Neural progenitor cell (in vitro differentiated cells): ENCODE results near the gene CENPO. TPM values are rescaled to one million over a fixed set of nuclear protein-coding genes. Genes with fewer than 3 reads are reported as not detected.

Experiments
- DNase-seq: peaks from one replicate; pipeline ENCODE4 v3.0.0-alpha.2; 2016; ENCODE audit warnings: low spot score
- H2AFZ ChIP-seq: fragments of 200-600 bp; sonication (generic); replicated peaks from 2 replicates; pipeline ENCODE4 v1.6.1; 2016; ENCODE audit warnings: antibody characterized with exemption
- H3F3A ChIP-seq: fragments of 200-600 bp; sonication (generic); 2 replicates; pipeline ENCODE4 v1.6.1; 2016; ENCODE audit warnings: antibody characterized with exemption, low read depth
- H3K27ac ChIP-seq: fragments of 200-600 bp; sonication (generic); 2 replicates; pipeline ENCODE4 v1.5.1; 2016; ENCODE audit warnings: mild to moderate bottlenecking
- H3K27me3 ChIP-seq: fragments of 200-600 bp; sonication (generic); 2 replicates; pipeline ENCODE4 v1.6.1; 2016; ENCODE audit warnings: mild to moderate bottlenecking, moderate library complexity
- H3K36me3 ChIP-seq: fragments of 200-600 bp; sonication (generic); 2 replicates; pipeline ENCODE4 v1.5.1; 2016
- H3K4me1 ChIP-seq: fragments of 200-600 bp; sonication (generic); 2 replicates; pipeline ENCODE4 v1.6.1; 2016; ENCODE audit warnings: mixed run types
- H3K4me2 ChIP-seq: fragments of 200-600 bp; sonication (generic); 2 replicates; pipeline ENCODE4 v1.6.1; 2016
- H3K4me3 ChIP-seq: fragments of 200-600 bp; sonication (generic); 2 replicates; pipeline ENCODE4 v1.5.1; 2016
- H3K79me2 ChIP-seq: fragments of 200-600 bp; sonication (generic); 2 replicates; pipeline ENCODE4 v1.6.1; 2016; ENCODE audit warnings: low read depth
- H3K9ac ChIP-seq: fragments of 200-600 bp; sonication (generic); 2 replicates; pipeline ENCODE4 v1.6.1; 2016
- H3K9me3 ChIP-seq: fragments of 200-600 bp; sonication (generic); 2 replicates; pipeline ENCODE4 v1.5.1; 2016; ENCODE audit warnings: low read depth
- H4K20me1 ChIP-seq: fragments of 200-600 bp; sonication (generic); 2 replicates; pipeline ENCODE4 v1.6.1; 2016; ENCODE audit warnings: low read depth
- H3K27ac Mint-ChIP-seq: 3 replicates; pipeline ENCODE4 v1.8.0; 2021; ENCODE audit warnings: mixed read lengths
- H3K27me3 Mint-ChIP-seq: 2 replicates; pipeline ENCODE4 v1.8.0; 2022; ENCODE audit warnings: low read depth, mild to moderate bottlenecking, inconsistent platforms, moderate library complexity, mixed read lengths; ENCODE audit not compliant: insufficient read depth
- H3K36me3 Mint-ChIP-seq: 3 replicates; pipeline ENCODE4 v1.8.0; 2021; ENCODE audit warnings: mixed read lengths
- H3K4me1 Mint-ChIP-seq: 3 replicates; pipeline ENCODE4 v1.8.0; 2021; ENCODE audit warnings: mixed read lengths
- H3K4me3 Mint-ChIP-seq: 3 replicates; pipeline ENCODE4 v1.8.0; 2021; ENCODE audit warnings: mild to moderate bottlenecking, moderate library complexity, mixed read lengths
- H3K9me3 Mint-ChIP-seq: 3 replicates; pipeline ENCODE4 v1.8.0; 2020; ENCODE audit warnings: mixed read lengths
- CTCF ChIP-seq: fragments of 200-600 bp; sonication (generic); IDR thresholded peaks from 2 replicates; pipeline ENCODE4 v1.5.1; 2017; ENCODE audit warnings: antibody characterized with exemption, mild to moderate bottlenecking
- EZH2 ChIP-seq: fragments of 200-600 bp; sonication (generic); IDR thresholded peaks from 2 replicates; pipeline ENCODE4 v1.6.1; 2017; ENCODE audit warnings: antibody characterized with exemption, mild to moderate bottlenecking, moderate library complexity
- EZH2phosphoT487 ChIP-seq: fragments of 200-600 bp; sonication (generic); IDR thresholded peaks from 2 replicates; pipeline ENCODE4 v1.6.1; 2017; ENCODE audit warnings: antibody characterized with exemption
- total RNA-seq: library from RNA; depleted of rRNA; stranded (reverse); fragments of >200 nt; gene quantifications from 2 replicates; pipeline ENCODE4 v1.2.3, GENCODE V29; 2015; ENCODE audit warnings: low replicate concordance

The CENPO gene
- total RNA-seq, 1 donor from 2014 or later: 50.6 TPM

DNA sequence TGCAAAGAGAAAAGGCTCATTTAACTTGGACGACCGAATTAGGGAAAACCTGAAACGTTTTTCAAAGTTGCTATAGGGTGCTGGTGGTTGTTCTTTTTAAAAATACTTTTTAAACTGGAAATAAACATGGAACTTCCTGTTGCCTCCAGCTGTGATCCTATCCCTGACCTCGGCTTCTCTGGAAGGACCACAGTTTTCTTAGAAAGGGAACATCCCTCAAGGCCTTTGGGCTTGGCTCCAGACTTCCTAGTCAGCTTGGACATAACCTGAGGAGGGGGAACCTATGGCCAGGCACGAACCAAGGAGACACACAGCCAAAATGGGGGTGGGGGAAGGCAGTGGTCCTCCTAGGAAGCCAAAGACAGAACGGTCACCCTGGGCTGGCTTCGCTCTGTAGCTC, 57.7 kb downstream of the CENPO start:
- Mint-ChIP-seq H3K27ac (no peak overlapping the region), H3K9me3 (peaks cover 12% of the 10 kb centered on the region), H3K36me3 (peaks cover 24% of the 10 kb centered on the region), H3K4me3 (no peak overlapping the region), H3K27me3 (peaks cover 12% of the 10 kb centered on the region), H3K4me1 (peaks cover 7% of the 10 kb centered on the region)
- Histone ChIP-seq H3K36me3 (no peaks in the 10 kb centered on the region), H4K20me1 (no peaks in the 10 kb centered on the region), H2AFZ (no peak overlapping the region), H3K27me3 (no peaks in the 10 kb centered on the region), H3K79me2 (no peaks in the 10 kb centered on the region), H3K27ac (no peak overlapping the region), H3K9ac (no peak overlapping the region), H3K4me3 (no peak overlapping the region), H3F3A (no peaks in the 10 kb centered on the region), H3K4me1 (peaks cover 10% of the 10 kb centered on the region), H3K4me2 (no peak overlapping the region), H3K9me3 (no peaks in the 10 kb centered on the region)
- DNase-seq: no peak
- TF ChIP-seq EZH2 (no peak), CTCF (no peak), EZH2phosphoT487 (no peak)

- H3K27me3 Mint-ChIP-seq: peaks cover 8% of the 10 kb centered on the region
- no peaks in the 10 kb centered on the region for H3K9me3 ChIP-seq
Measured at GRCh38 chr2:24852026-24852425, 58.8 kb downstream of the CENPO start.

DNA sequence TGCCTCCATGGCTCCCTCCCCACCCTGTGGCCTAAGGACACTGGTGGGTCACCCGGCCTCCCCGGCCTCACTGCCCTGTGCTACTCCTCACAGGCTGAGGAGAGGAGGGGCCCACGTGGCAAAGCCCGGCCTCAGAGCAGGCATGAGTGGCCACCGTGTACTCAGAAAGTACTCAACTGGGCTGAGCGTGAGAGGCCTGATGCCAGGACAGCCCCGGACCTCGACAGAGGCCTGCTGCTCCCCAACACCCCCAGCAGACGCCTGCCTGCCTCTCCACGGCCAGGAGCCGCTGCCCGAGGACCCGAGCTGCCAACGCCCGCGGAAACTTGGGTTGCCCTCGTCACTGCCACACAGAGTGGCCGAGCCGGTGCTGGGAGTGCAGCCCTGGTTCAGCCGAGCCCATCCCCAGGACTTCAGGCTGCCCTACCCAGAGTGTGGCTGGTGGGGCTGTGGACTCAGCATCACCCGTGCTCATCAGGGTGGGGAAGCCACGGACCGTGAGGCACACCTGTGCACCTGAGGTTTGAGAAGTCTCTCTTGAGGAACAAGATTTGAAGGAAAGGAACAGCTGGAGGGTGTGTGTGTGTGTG, 59.3 kb downstream of the CENPO start:
- H3K4me1 ChIP-seq: peaks cover 11% of the 10 kb centered on the region
- Mint-ChIP-seq H3K27me3 (peaks cover 6% of the 10 kb centered on the region), H3K4me3 (no peak overlapping the region), H3K4me1 (peaks cover 8% of the 10 kb centered on the region), H3K36me3 (peaks cover 17% of the 10 kb centered on the region), H3K27ac (no peak overlapping the region), H3K9me3 (no peaks in the 10 kb centered on the region)
- H3K4me2 ChIP-seq: no peak overlapping the region
- no peaks in the 10 kb centered on the region for H3F3A ChIP-seq
- no peak overlapping the region for H3K9ac ChIP-seq
- H3K4me3 ChIP-seq: no peak overlapping the region
- no peak for DNase-seq
- no peak overlapping the region for H3K27ac ChIP-seq
- no peaks in the 10 kb centered on the region for H3K79me2 ChIP-seq
- H3K36me3 ChIP-seq: no peaks in the 10 kb centered on the region
- H4K20me1 ChIP-seq: no peaks in the 10 kb centered on the region
- no peaks in the 10 kb centered on the region for H3K27me3 ChIP-seq
- no peak overlapping the region for H2AFZ ChIP-seq
- H3K9me3 ChIP-seq: no peaks in the 10 kb centered on the region
- TF ChIP-seq EZH2phosphoT487: no peak
- no peak for TF ChIP-seq CTCF
- TF ChIP-seq EZH2: no peak

More at GRCh38 chr2:24852026-24852425, 58.8 kb downstream of the CENPO start:
- no peak for TF ChIP-seq EZH2
- no peak for TF ChIP-seq CTCF
- TF ChIP-seq EZH2phosphoT487: no peak
- H3K4me1 Mint-ChIP-seq: peaks cover 8% of the 10 kb centered on the region
- Histone ChIP-seq H3K27me3 (no peaks in the 10 kb centered on the region), H4K20me1 (no peaks in the 10 kb centered on the region), H3F3A (no peaks in the 10 kb centered on the region), H2AFZ (no peak overlapping the region), H3K9ac (no peak overlapping the region), H3K36me3 (no peaks in the 10 kb centered on the region), H3K4me2 (no peak overlapping the region), H3K4me1 (peaks cover 11% of the 10 kb centered on the region), H3K79me2 (no peaks in the 10 kb centered on the region), H3K27ac (no peak overlapping the region), H3K4me3 (no peak overlapping the region)
- no peak overlapping the region for H3K4me3 Mint-ChIP-seq
- H3K27ac Mint-ChIP-seq: no peak overlapping the region
- H3K9me3 Mint-ChIP-seq: peaks cover 4% of the 10 kb centered on the region
- H3K36me3 Mint-ChIP-seq: peaks cover 21% of the 10 kb centered on the region
- no peak for DNase-seq
